K562 (cell line): ENCODE data around the gene RBM18. TPM values are rescaled to one million over a fixed set of nuclear protein-coding genes. Genes with fewer than 3 reads are reported as not detected.

Experiments used
- ATAC-seq: fragments of 200-7000 bp; cut with Tn5 transposase; 3 replicates; pipeline ENCODE4 v1.9.1; 2020; ENCODE audit warnings: moderate library complexity
- BruUV-seq: library from RNA; stranded (reverse); fragments of 400-500 nt; replicated peaks from 2 replicates; lab custom pipeline; 2021; lab: Mats Ljungman, UMichigan
- CTCF ChIA-PET: fragments of 300-600 bp; formaldehyde crosslinking; extraction: SDS; loops from one replicate; lab custom pipeline; 2021; ENCODE audit warnings: low intra/inter-chr PET ratio; lab: Yijun Ruan, JAX
- POLR2A ChIA-PET: fragments of 300-600, 350-650 bp; sonication (Branson Sonifier 250); formaldehyde crosslinking; extraction: SDS; loops from one replicate; lab custom pipeline; 2021; ENCODE audit warnings: antibody characterized with exemption, inconsistent platforms; lab: Yijun Ruan, JAX
- DNase-seq, 4 experiments: peaks; one replicate each; pipeline versions ENCODE4 v3.0.0 to v3.0.0-alpha.2; 2011 to 2018; ENCODE audit warnings: low spot score in 3 of 4, mixed read lengths in 3 of 4; ENCODE audit errors: extremely low read depth in 1 of 4
- FAIRE-seq: peaks from 2 replicates; lab custom pipeline; 2011; peaks lifted over from hg19 to GRCh38; lab: Jason Lieb, UNC
- H2AFZ ChIP-seq: 2 replicates; pipeline ENCODE4 v1.6.0; 2011; ENCODE audit warnings: low read depth, low read length, control low read depth, inconsistent platforms
- H3K27ac ChIP-seq: fragments of 200-600 bp; 3 replicates; pipeline ENCODE4 v1.8.0; 2011; ENCODE audit warnings: low read depth, mild to moderate bottlenecking, control low read depth, inconsistent platforms, low read length, moderate library complexity, mixed read lengths; ENCODE audit errors: extremely low read depth
- H3K27me3 ChIP-seq, 2 experiments: fragments of 300-600 bp in 1 of 2; 2 replicates in 1 of 2; 3 replicates in 1 of 2; pipeline versions ENCODE4 v1.6.0 to v1.8.0; 2011; ENCODE audit warnings: inconsistent platforms in 2 of 2, low read length in 2 of 2, mild to moderate bottlenecking in 1 of 2, mixed read lengths in 1 of 2, moderate library complexity in 1 of 2; ENCODE audit not compliant: control insufficient read depth in 2 of 2, insufficient read depth in 2 of 2
- H3K36me3 ChIP-seq: fragments of 300-600 bp; 3 replicates; pipeline ENCODE4 v1.8.0; 2011; ENCODE audit warnings: mild to moderate bottlenecking, low read length, inconsistent platforms; ENCODE audit not compliant: control insufficient read depth, insufficient read depth
- H3K4me1 ChIP-seq, 2 experiments: fragments of 200-600 bp in 1 of 2; replicated peaks in 1 of 2; 2 replicates in 1 of 2; 3 replicates in 1 of 2; pipeline versions ENCODE4 v1.5.1 to v1.8.0; 2011; ENCODE audit warnings: inconsistent platforms in 2 of 2, low read length in 2 of 2, mild to moderate bottlenecking in 1 of 2, mixed read lengths in 1 of 2, moderate library complexity in 1 of 2; ENCODE audit not compliant: control insufficient read depth in 2 of 2, insufficient read depth in 2 of 2
- H3K4me2 ChIP-seq: 2 replicates; pipeline ENCODE4 v1.6.1; 2011; ENCODE audit warnings: low read length, control low read depth, inconsistent platforms, mixed read lengths; ENCODE audit not compliant: insufficient read depth
- H3K4me3 ChIP-seq: fragments of 200-600 bp; sonication (generic), shearing (Covaris generic); 2 replicates; pipeline ENCODE4 v1.5.1; 2016; ENCODE audit warnings: control low read depth, inconsistent platforms
- H3K79me2 ChIP-seq: fragments of 200-600 bp; 3 replicates; pipeline ENCODE4 v1.8.0; 2011; ENCODE audit warnings: low read length, inconsistent platforms; ENCODE audit not compliant: control insufficient read depth, insufficient read depth
- H3K9ac ChIP-seq, 2 experiments: 2 replicates each; pipeline versions ENCODE4 v1.6.0 to v1.6.1; 2011; ENCODE audit warnings: low read depth in 2 of 2, low read length in 2 of 2, control low read depth in 1 of 2, inconsistent platforms in 1 of 2, mild to moderate bottlenecking in 1 of 2, mixed read lengths in 1 of 2; ENCODE audit not compliant: insufficient read depth in 1 of 2
- H3K9me1 ChIP-seq: one replicate; pipeline ENCODE4 v1.6.0; 2011; ENCODE audit warnings: inconsistent platforms, mild to moderate bottlenecking, low read length, moderate library complexity; ENCODE audit not compliant: control insufficient read depth, insufficient read depth
- H3K9me3 ChIP-seq: replicated peaks from 2 replicates; pipeline ENCODE4 v1.5.1; 2011; ENCODE audit warnings: low read depth, low read length, inconsistent platforms; ENCODE audit not compliant: control insufficient read depth, insufficient read depth
- H4K20me1 ChIP-seq: replicated peaks from 2 replicates; pipeline ENCODE4 v1.6.1; 2011; ENCODE audit warnings: low read length, inconsistent platforms, mixed read lengths; ENCODE audit not compliant: control insufficient read depth, insufficient read depth
- ASH1L ChIP-seq: fragments of 450-650 bp; IDR thresholded peaks from 2 replicates; pipeline ENCODE4 v1.6.1; 2018; ENCODE audit warnings: borderline replicate concordance, mild to moderate bottlenecking, low read depth; ENCODE audit not compliant: partially characterized antibody
- ETS2 ChIP-seq: IDR thresholded peaks from 2 replicates; pipeline ENCODE4 v1.6.1; 2016; ENCODE audit warnings: borderline replicate concordance, missing genetic modification characterization, mild to moderate bottlenecking, moderate library complexity, missing compliant biosample characterization; ENCODE audit not compliant: poor library complexity, severe bottlenecking
- HEY1 ChIP-seq: fragments of 250-450 bp; sonication (Bioruptor Pico); IDR thresholded peaks from 2 replicates; pipeline ENCODE4 v1.5.0; 2020; ENCODE audit warnings: mild to moderate bottlenecking, moderate library complexity, borderline replicate concordance
- HNRNPL ChIP-seq: fragments of 200-400 bp; formaldehyde crosslinking; IDR thresholded peaks from 2 replicates; pipeline ENCODE4 v1.6.1; 2017; ENCODE audit warnings: low read depth, mild to moderate bottlenecking, low read length
- MAX ChIP-seq: sonication (generic); formaldehyde crosslinking; IDR thresholded peaks from 2 replicates; pipeline ENCODE4 v1.9.0; 2022; ENCODE audit warnings: mild to moderate bottlenecking, missing genetic modification reagents
- RHOXF2B ChIP-seq: fragments of 250-450 bp; sonication (Bioruptor Pico); conservative IDR thresholded peaks from 2 replicates; pipeline ENCODE4 v1.5.1; 2021
- TAF7 ChIP-seq: fragments of 450-650 bp; IDR thresholded peaks from 2 replicates; pipeline ENCODE4 v1.6.1; 2016; ENCODE audit warnings: missing genetic modification characterization, missing compliant biosample characterization
- ZBTB26 ChIP-seq: fragments of 450-650 bp; formaldehyde crosslinking; IDR thresholded peaks from 2 replicates; pipeline ENCODE4 v1.4.0; 2022; ENCODE audit warnings: missing genetic modification characterization
- ZNF197 ChIP-seq: fragments of 200-800 bp; sonication (Bioruptor generic); IDR thresholded peaks from 2 replicates; pipeline ENCODE4 v1.6.1; 2016; ENCODE audit warnings: low read depth, missing genetic modification characterization, missing compliant biosample characterization
- ZNF780A ChIP-seq: fragments of 250-450 bp; sonication (Bioruptor Pico); IDR thresholded peaks from 2 replicates; pipeline ENCODE4 v1.5.0; 2021; ENCODE audit warnings: mild to moderate bottlenecking
- ZNF79 ChIP-seq: fragments of 250-450 bp; sonication (Bioruptor Pico); IDR thresholded peaks from 2 replicates; pipeline ENCODE4 v1.4.0; 2020; ENCODE audit warnings: low read depth, mild to moderate bottlenecking, moderate library complexity
- WGBS: fragments of 100-300 bp; shearing (Covaris generic); methylation state at CpG from one replicate; pipeline ENCODE4 v1.1.6; 2016; ENCODE audit warnings: low coverage, mixed read lengths; ENCODE audit not compliant: insufficient coverage; ENCODE audit errors: missing lambda C conversion rate; 5-methylcytosine and 5-hydroxymethylcytosine counted together
- in situ Hi-C: fragments of 300-500 bp; cut with MboI; formaldehyde crosslinking; loops from 4 replicates; pipeline ENCODE4 v1.15.0; 2018; ENCODE audit warnings: inconsistent platforms, mixed read lengths
- intact Hi-C: fragments of 100-400 bp; cut with micrococcal nuclease; formaldehyde crosslinking; loops from 2 replicates; pipeline ENCODE4 v1.14.2; 2022
- polyA plus RNA-seq, 8 experiments: library from polyadenylated mRNA; depleted of rRNA in 4 of 8; stranded (reverse) in 5 of 8; unstranded in 3 of 8; fragments of >200 nt; fragmentation: Nextera tagmentation in 2 of 8; fragmentation: Illumina TruSeq in 1 of 8; extraction: Ambion mirVana in 2 of 8; extraction: Trizol in 1 of 8; gene quantifications; 2 replicates each; pipeline versions ENCODE4 v1.2.1 to v1.2.3, GENCODE V29; 2011 to 2014; ENCODE audit warnings: inconsistent platforms in 1 of 8, missing spikeins in 1 of 8
- total RNA-seq, 7 experiments: library from RNA; depleted of rRNA in 6 of 7; stranded (reverse); fragments of >200 nt in 6 of 7; fragmentation: Illumina TruSeq in 2 of 7; extraction: Trizol in 2 of 7; gene quantifications; 2 replicates each; pipeline versions ENCODE4 v1.2.1 to v1.2.3, GENCODE V29; 2011 to 2021; ENCODE audit warnings: low replicate concordance in 1 of 7

RBM18 gene
- total and polyA plus RNA-seq, 9 of the 15 experiments (the other 6 are each of a cell fraction or from before 2014, with no cell fraction given), result 7.9 to 86.3 (median 34.0) TPM

GRCh38 chr9:122216138-122216797 lies 48.4 kb downstream of the RBM18 start:
- no TSS peak for BruUV-seq
- H3K4me3 ChIP-seq, result no peak overlapping the region
- H4K20me1 ChIP-seq, result no peaks in the 10 kb centered on the region
- peaks cover 10% of the 10 kb centered on the region; the same call in 1 of the 3 replicates for H3K36me3 ChIP-seq
- FAIRE-seq (no peak), ATAC-seq (no peak), DNase-seq (no peak)
- 67% methylated on average over 4 of the region's 4 CpGs for WGBS
- H3K9me3 ChIP-seq, result peaks cover 2% of the 10 kb centered on the region; the same call in 1 of the 2 replicates
- TF ChIP-seq ETS2 (tag) (no peak), ZNF79 (CRISPR knock-in tag) (no peak), ZNF197 (CRISPR knock-in tag) (no peak), HNRNPL (no peak), ASH1L (no peak), RHOXF2B (CRISPR knock-in tag) (no peak), HEY1 (CRISPR knock-in tag) (no peak), MAX (CRISPR knock-in tag) (no peak), ZBTB26 (CRISPR knock-in tag) (no peak), TAF7 (tag) (no peak), ZNF780A (CRISPR knock-in tag) (no peak)
- H3K9ac ChIP-seq, result no peak overlapping the region
- H3K27ac ChIP-seq, result no peak overlapping the region
- in situ Hi-C loops, result no loop called here
- ChIA-PET POLR2A (interaction anchor here (0.6 to 0.9 kb wide), 2 partner anchors 22 to 155 kb away, joined by 3 read pairs; partner anchors contain the start of gene PTGS1), CTCF (no interaction called here)
- intact Hi-C loops, result no loop called here
- H3K79me2 ChIP-seq, result peaks cover 23% of the 10 kb centered on the region
- no peak overlapping the region for H3K4me2 ChIP-seq
- no peak overlapping the region for H2AFZ ChIP-seq
- no peaks in the 10 kb centered on the region for H3K9me1 ChIP-seq
- no peaks in the 10 kb centered on the region for H3K27me3 ChIP-seq
- H3K4me1 ChIP-seq, result peaks cover 23 to 39% of the 10 kb centered on the region in 2 experiments; a peak in 4 of 5 replicates
